GM18520 (cell line): ENCODE results near the gene UPF1.

Experiments used
- ATAC-seq: cut with Tn5 transposase; IDR thresholded peaks from one replicate; pipeline ENCODE4 v1.9.1; 2021; ENCODE audit not compliant: unreplicated experiment

The UPF1 gene

DNA sequence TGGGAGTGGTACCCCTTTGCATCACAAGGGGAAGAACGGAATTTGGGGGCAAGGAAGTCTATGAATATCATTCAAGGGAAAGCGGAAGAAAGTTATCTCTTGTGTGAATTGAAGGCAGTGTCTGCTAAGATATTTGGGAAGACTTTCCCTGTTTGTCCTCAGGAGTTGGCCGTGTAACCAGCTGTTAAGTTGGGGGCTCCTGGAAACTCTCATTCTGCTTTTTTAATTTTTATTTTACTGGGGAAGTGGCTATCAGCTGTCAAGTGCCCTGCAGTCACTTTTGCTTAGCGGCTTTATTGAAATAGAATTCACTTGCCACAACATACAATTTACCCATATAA lies 2.9 kb downstream of the UPF1 start:
- ATAC-seq, result no peak

DNA sequence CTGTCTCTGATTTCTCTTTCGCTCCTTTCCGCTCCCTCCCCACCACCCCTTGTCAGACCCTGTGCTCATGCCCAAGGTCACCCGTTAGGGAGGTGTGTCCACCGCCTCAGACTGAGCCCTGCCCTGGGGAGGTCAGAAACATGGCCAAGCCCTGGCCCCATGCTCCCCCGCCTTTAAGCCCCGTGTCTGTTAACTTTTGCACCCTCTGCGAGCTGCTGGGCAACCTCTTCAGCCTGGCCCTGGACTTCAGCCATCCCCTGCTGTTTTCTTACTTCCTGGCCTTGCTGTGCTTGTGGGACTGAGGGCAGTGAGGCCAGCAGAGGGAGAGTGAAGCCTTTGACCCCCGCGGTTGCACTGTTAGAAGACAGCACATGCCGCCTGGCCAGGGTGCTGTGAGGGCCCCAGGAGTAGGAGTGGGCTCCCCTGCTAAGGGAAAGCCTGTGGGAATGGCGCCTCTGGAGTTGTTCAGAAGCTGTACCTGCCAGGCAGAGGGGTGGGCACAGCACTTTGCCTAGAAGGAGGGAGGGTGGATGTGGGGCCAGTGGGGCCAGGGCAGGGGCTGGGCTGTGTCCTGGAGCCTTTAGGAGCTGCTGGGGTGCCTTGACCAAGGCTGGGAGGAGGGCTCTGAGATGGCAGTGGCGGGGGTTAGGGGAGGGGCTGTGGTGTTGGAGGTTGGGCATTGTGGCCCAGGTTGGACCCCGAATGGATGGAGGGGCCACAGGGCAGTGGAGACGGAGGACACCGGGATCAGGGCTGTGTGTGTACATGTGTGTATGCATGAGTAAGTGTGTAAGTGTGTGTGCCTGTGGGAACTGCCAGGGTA lies 7.9 kb downstream of the UPF1 start:
- ATAC-seq, result no peak

DNA sequence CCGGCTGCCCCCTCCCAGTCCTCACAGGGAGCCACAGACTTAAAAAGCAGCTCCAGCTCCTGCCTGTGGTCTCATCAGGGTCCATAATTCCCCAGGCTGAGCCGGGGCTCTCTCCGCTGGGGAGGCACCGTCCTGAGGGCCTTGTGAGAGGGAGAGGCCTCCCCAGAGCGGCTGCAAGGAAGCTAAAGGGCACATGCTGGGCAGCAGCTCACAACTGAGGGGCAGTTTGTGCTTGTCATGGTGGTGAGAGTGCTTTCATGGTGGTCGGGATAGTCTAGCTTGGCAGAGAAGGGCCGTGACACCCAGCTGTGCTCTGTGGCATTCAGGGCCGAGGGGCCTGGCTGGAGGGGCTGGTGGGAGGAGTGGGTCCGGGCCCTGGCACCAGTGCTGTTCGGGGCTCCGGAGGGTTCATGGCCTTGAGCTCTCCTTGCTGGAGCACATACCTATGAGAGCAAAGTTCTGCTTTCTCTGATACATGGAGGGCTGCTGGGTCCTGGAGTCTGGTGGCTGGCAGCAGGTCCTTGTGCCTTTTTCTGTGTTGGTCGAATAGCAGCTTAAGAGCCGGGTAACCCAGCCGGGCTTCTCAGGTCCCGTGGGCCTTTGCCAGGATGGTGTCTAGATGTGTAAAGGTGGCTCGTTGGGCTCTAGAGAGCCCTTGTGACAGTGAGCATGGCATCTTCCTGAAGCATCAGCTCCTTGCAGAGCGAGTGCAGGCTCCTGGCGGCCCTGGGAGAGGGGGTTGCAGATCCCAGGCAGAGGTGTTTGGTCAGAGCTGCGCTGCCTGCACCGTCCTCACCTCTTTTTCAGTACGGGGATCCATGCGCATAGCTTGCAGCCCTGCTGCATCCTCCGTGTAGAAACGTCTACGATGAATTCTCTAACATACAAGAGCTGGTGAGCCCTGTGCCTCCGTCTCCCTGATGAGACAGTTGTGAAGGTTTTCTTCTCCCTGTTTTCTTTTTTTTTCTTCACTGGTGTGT lies 8.8 kb downstream of the UPF1 start:
- no peak for ATAC-seq

GRCh38 chr19:18841400-18841799 lies 9.6 kb downstream of the UPF1 start:
- ATAC-seq, result no peak

DNA sequence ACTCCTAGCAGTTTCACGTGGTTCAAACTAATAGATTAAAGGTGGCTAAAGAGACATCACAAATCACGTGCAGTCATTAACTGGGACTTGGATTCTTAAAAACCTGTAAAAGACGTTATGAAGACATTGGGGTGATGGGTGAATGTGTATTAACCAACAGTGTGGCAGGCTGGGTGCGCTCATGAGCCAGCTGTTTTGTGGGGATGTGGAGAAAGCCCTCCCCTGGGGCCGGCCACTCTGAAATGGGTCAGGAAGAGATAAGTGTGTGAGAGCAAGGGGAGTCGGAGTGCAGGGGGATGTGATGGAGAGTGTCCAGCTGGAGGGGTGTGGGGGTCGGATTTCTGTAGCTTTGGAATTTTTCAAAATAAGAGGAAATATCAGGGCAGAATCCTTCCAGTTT lies 10.4 kb downstream of the UPF1 start:
- ATAC-seq, result no peak

GRCh38 chr19:18843960-18844359 lies 12.2 kb downstream of the UPF1 start:
- no peak for ATAC-seq

GRCh38 chr19:18844806-18845329 lies 13.1 kb downstream of the UPF1 start:
- ATAC-seq, result no peak

DNA sequence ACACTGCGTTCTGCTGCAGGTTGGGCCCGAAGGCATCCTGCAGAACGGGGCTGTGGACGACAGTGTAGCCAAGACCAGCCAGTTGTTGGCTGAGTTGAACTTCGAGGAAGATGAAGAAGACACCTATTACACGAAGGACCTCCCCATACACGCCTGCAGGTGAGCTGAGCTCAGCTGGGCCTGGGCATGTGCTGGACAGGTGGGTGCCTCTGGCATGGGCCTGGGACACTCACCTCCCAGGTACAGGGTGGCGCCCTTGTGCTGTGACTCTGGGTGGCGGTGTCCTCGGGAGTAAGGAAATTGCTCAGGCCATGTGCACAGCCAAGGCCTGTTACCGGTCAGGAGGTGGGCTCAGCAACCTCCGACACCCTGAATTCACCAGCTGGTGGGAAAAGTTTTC lies 14.2 kb downstream of the UPF1 start:
- no peak for ATAC-seq

- ATAC-seq, result no peak
Measured at GRCh38 chr19:18846862-18847548, 15.2 kb downstream of the UPF1 start.

- ATAC-seq, result no peak
Measured at GRCh38 chr19:18847549-18848463, 16.0 kb downstream of the UPF1 start.

DNA sequence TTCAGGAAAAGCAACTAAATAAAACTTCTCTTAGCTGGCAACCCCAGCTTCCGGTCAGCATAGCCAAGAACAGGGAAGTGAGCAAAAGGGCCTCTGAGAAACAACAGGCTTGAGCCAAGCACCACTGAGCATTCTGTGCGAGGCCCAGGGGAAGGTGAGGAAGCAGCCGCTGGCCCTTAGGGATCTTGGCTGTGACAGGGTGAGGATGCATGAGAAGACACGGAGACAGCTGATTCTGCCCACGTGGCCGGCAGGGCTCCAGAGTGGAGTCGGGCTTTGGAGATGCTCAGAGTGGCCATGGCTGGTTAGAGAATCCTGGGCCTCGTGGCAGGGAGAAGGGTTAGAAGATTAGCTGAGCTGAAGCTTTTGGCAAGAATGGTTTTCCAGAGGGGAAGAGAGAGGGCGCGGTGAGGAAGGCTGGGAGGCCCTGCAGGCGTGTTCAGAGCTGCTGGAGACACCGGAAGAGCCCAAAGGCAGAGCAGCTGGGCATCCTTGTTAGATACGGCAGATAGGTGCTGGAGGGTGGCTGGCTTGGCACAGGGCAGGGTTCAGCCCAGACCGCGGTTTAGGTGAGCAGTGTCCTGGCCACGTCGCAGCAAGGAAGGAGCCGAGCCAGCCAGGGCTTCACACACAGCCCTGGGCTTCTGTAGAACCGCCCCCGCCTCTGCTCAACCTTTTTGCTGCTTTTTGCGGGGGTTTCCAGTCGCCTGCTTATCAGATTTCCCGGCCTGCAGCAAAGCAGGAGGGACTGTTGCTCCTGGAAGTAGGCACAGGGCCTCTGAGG lies 17.3 kb downstream of the UPF1 start:
- ATAC-seq, result no peak

DNA sequence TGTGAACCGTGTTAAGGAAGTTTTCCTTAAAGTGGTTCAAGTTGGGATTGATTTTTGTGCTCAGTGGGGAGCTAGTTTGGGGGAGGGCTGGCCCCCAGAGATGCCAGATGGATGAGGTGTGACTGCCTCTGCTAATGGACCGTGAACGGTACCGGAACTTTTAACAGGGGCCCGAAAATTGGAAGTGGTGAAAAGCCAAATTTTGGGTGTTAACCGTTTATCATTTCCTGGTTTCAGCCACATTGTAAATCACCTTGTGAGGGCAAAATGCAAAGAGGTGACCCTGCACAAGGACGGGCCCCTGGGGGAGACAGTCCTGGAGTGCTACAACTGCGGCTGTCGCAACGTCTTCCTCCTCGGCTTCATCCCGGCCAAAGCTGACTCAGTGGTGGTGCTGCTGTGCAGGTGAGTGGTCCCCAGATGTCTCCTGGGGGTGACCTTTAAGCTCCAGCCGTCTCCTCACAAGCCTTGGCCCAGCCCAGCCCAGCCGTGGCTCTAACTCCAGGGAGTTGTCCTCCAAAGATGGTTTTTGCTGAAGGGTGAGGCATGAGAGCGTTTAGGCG lies 18.2 kb downstream of the UPF1 start:
- ATAC-seq, result no peak

DNA sequence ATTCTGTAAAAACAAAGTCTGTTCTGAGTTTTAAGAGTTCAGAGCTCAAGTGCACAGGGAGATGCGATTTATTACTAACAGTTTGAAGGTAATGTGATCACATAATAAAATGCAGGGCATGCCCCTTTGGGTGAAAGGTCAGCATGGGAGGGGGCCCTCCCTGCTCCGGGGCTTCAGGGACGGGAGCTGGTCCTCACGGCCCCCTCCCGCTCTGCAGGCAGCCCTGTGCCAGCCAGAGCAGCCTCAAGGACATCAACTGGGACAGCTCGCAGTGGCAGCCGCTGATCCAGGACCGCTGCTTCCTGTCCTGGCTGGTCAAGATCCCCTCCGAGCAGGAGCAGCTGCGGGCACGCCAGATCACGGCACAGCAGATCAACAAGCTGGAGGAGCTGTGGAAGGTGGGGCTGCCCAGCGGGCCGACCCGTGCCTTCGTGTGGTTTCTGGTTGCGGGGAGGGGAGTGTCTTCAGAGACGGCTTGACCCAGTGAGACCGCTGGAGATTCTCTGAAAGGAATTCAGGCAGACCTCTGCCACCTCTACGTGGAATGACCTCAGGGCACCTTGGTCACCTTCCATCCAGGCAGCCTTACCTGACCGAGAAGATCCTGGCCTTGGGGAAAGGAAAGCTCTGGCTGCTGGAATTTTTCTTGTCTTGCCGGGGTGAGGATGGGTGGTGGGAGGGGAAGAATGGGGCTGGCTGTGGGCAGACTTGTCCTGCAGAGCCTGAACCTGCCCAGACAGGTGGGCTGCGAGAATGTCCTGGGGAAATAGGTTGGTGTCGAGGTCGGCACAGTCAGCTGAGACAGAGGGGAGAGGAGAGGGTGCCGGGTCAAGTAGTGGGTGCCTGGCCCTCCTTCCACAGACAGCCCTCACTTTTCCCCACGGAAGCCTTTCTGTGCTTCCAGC lies 19.0 kb downstream of the UPF1 start:
- no peak for ATAC-seq

GRCh38 chr19:18851673-18852325 lies 20.0 kb downstream of the UPF1 start:
- no peak for ATAC-seq

- ATAC-seq, result no peak
Measured at GRCh38 chr19:18852648-18853047, 20.9 kb downstream of the UPF1 start.

DNA sequence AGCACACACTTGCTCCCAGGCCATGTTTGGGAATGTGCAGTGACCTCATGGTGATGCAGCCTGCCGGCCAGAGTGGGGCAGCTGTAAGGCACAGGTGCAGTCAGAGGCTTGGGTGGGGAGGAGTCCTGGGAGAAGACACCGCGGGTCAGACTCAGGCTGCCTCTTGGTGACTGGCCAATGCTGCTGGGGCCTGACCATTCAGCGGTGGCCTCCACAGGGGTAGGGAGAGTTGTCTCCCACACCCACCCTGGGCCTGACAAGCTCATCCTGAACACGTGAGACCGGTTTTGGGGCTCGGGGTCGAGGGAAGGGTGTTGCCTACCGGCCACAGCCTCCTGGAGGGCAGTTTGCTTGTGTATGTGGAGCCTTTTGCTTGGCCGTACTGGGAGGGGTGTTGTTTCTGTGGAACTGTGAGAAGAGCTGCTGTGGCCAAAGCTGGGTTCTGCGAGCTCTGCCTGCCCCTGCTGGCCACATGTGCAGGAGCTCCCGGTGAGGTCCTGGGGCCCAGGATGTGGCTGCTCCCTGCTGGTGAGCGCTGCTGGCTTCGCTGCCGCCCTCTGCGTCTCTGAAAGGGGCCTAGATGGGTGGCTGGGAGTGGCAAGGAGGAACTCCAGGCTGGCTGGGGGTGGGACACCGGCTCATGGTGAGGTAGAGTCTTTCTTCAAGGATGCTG lies 22.1 kb downstream of the UPF1 start:
- ATAC-seq, result no peak

GRCh38 chr19:18854982-18855381 lies 23.2 kb downstream of the UPF1 start:
- ATAC-seq, result no peak
